ENCODE measurements around the gene PRAME. TPM values are rescaled to one million over a fixed set of nuclear protein-coding genes. Genes with fewer than 3 reads are reported as not detected.

PRAME gene
- total and polyA plus RNA-seq, 2 experiments from 2014 or later, result not detected

GRCh38 chr22:22536515-22536914 is 22.6 kb downstream of the PRAME start (continued):
- TF ChIP-seq STAT1 (IDR thresholded peaks at IDR 0.05; ENCODE audit: unreplicated experiment), result no peak

DNA sequence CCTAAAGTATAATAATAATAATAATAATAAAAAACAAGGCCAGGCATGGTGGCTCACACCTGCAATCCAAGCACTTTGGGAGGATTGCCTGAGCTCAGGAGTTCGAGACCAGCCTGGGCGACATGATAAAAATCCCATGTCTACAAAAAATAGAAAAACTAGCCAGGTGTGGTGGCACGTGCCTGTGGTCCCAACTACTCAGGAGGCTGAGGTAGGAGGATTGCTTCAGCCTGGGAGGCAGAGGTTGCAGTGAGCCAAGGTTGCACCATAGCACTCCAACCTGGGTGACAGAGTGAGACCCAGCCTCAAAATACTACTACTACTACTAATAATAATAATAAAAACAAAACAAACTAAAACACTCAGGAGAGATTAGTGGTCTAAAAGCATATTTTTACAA is 23.4 kb downstream of the PRAME start:
- no peaks in the 10 kb centered on the region for H3K36me3 ChIP-seq (ENCODE audit: insufficient read depth)
- H3K4me3 Mint-ChIP-seq, result no peak overlapping the region
- H3K9me2 ChIP-seq (ENCODE audit: insufficient read depth), result no peaks in the 10 kb centered on the region
- no peak for ATAC-seq
- H3K27ac Mint-ChIP-seq, result no peak overlapping the region
- no peak for DNase-seq (ENCODE audit: low spot score)
- H4K20me1 ChIP-seq (replicated peaks; ENCODE audit: insufficient read depth), result no peaks in the 10 kb centered on the region
- H3K4me1 ChIP-seq (ENCODE audit: insufficient read depth), result no peaks in the 10 kb centered on the region
- H3F3A ChIP-seq (replicated peaks; ENCODE audit: low read depth), result no peaks in the 10 kb centered on the region
- no peaks in the 10 kb centered on the region for H3K79me2 ChIP-seq (replicated peaks; ENCODE audit: insufficient read depth)
- no peak overlapping the region for H3K27ac ChIP-seq (ENCODE audit: low read depth)
- H3K36me3 Mint-ChIP-seq (ENCODE audit: low read depth), result no peaks in the 10 kb centered on the region
- peaks cover 7% of the 10 kb centered on the region; the same call in 1 of the 3 replicates for H3K9me3 Mint-ChIP-seq
- no peaks in the 10 kb centered on the region for H3K4me1 Mint-ChIP-seq
- TF ChIP-seq ZNF114 (CRISPR knock-in tag; IDR thresholded peaks at IDR 0.05) (no peak), EZH2phosphoT487 (IDR thresholded peaks at IDR 0.05; ENCODE audit: unreplicated experiment) (no peak), CREB1 (CRISPR knock-in tag; IDR thresholded peaks at IDR 0.05; ENCODE audit: low read depth) (no peak), POLR2AphosphoS5 (IDR thresholded peaks at IDR 0.05; ENCODE audit: low read depth) (no peak)
- no peak overlapping the region for H3K4me3 ChIP-seq
- peaks cover 99% of the 10 kb centered on the region for H3K27me3 ChIP-seq (ENCODE audit: insufficient read depth)
- H3K27me3 Mint-ChIP-seq (ENCODE audit: insufficient read depth, low read depth, poor library complexity), result peaks cover 74% of the 10 kb centered on the region
- no peak overlapping the region for H2AFZ ChIP-seq
- no peak overlapping the region for H3K4me2 ChIP-seq

DNA sequence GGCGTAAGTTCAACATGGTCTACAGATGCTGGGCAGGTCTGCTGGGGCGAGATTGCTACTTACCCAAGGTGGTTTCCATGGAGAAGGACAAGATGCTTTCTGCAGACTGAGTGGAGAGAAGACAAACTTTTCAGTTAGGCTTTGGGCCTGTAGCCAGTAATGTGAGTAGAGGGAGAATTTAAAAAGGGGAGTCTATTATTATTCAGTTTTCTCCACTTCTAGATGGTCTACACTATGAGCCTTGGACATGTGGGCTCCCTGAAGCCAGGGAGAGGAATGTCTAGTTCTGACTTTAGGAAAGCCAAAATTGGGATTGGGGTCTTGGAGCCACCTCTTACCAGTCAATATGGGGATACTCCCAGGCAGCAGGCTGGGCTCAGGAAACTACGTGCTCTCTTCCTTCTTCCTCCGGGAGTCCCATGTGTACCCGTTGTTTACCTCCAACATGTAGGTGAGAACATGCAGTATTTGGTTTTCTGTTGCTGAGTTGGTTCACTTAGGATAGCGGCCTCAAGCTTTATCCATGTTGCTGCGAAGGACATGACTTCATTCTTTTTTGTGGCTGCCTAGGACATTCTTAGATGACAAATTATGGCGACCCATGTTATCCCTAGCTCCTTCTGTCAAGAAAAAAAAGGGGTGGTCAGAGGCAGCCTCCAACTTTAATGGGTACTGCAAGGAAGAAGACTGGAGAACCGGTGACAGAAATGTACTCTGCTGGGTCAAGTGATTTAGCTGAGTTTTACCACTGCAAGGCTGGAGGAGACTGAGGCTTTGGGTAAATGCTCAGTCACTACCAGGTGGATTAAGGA is 24.3 kb downstream of the PRAME start:
- H2AFZ ChIP-seq, result no peak overlapping the region
- no peaks in the 10 kb centered on the region for H3K36me3 ChIP-seq (ENCODE audit: insufficient read depth)
- no peaks in the 10 kb centered on the region for H3K4me1 ChIP-seq (ENCODE audit: insufficient read depth)
- no peaks in the 10 kb centered on the region for H3K79me2 ChIP-seq (replicated peaks; ENCODE audit: insufficient read depth)
- peaks cover 2% of the 10 kb centered on the region; the same call in 1 of the 3 replicates for H3K9me3 Mint-ChIP-seq
- no peak overlapping the region for H3K27ac Mint-ChIP-seq
- H3K27me3 ChIP-seq (ENCODE audit: insufficient read depth), result peaks cover 98% of the 10 kb centered on the region
- no peaks in the 10 kb centered on the region for H3K36me3 Mint-ChIP-seq (ENCODE audit: low read depth)
- DNase-seq (ENCODE audit: low spot score), result no peak
- no peaks in the 10 kb centered on the region for H3K9me2 ChIP-seq (ENCODE audit: insufficient read depth)
- no peaks in the 10 kb centered on the region for H3F3A ChIP-seq (replicated peaks; ENCODE audit: low read depth)
- TF ChIP-seq ETS1 (IDR thresholded peaks at IDR 0.05) (no peak), CREB1 (CRISPR knock-in tag; IDR thresholded peaks at IDR 0.05; ENCODE audit: low read depth) (no peak), ZNF114 (CRISPR knock-in tag; IDR thresholded peaks at IDR 0.05) (no peak), ZNF331 (CRISPR knock-in tag; IDR thresholded peaks at IDR 0.05; ENCODE audit: low read depth) (no peak), EZH2phosphoT487 (IDR thresholded peaks at IDR 0.05; ENCODE audit: unreplicated experiment) (no peak), JUNB (IDR thresholded peaks at IDR 0.05; ENCODE audit: unreplicated experiment) (no peak), POLR2AphosphoS5 (IDR thresholded peaks at IDR 0.05; ENCODE audit: low read depth) (no peak)
- H3K27me3 Mint-ChIP-seq (ENCODE audit: insufficient read depth, low read depth, poor library complexity), result peaks cover 67% of the 10 kb centered on the region
- no peaks in the 10 kb centered on the region for H4K20me1 ChIP-seq (replicated peaks; ENCODE audit: insufficient read depth)
- no peak for ATAC-seq
- H3K27ac ChIP-seq (ENCODE audit: low read depth), result no peak overlapping the region
- no peak overlapping the region for H3K4me2 ChIP-seq
- no peaks in the 10 kb centered on the region for H3K4me1 Mint-ChIP-seq
- H3K4me3 ChIP-seq, result no peak overlapping the region
- no peak overlapping the region for H3K4me3 Mint-ChIP-seq
